IMR-90 (cell line): ENCODE measurements around the gene NEURL2. TPM values are rescaled to one million over a fixed set of nuclear protein-coding genes. Genes with fewer than 3 reads are reported as not detected.

Experiments used
- ATAC-seq: fragments of 200-7000 bp; cut with Tn5 transposase; 2 replicates; pipeline ENCODE4 v1.9.1; 2020; ENCODE audit warnings: low read depth, mild to moderate bottlenecking, moderate library complexity
- BruUV-seq: library from RNA; stranded (reverse); fragments of 400-500 nt; replicated peaks from 2 replicates; lab custom pipeline; 2021; lab: Mats Ljungman, UMichigan
- CTCF ChIA-PET: fragments of 300-600 bp; formaldehyde crosslinking; extraction: SDS; loops from one replicate; lab custom pipeline; 2021; ENCODE audit warnings: antibody characterized with exemption; lab: Yijun Ruan, JAX
- POLR2A ChIA-PET: fragments of 300-600 bp; sonication (Branson Sonifier 250); formaldehyde crosslinking; loops from one replicate; lab custom pipeline; 2022; ENCODE audit warnings: antibody characterized with exemption; ENCODE audit not compliant: unreplicated experiment; lab: Charles Lee
- DNase-seq: peaks from one replicate; pipeline ENCODE4 v3.0.0; 2013
- H2AFZ ChIP-seq: replicated peaks from 2 replicates; pipeline ENCODE3; 2013; ENCODE audit warnings: low read length, mild to moderate bottlenecking; ENCODE audit not compliant: poor library complexity
- H2AK5ac ChIP-seq: 2 replicates; pipeline ENCODE4 v1.6.1; 2013; ENCODE audit warnings: low read depth, low read length, inconsistent platforms
- H2AK9ac ChIP-seq: replicated peaks from 2 replicates; pipeline ENCODE3; 2013; ENCODE audit warnings: mild to moderate bottlenecking, low read depth, low read length, moderate library complexity; ENCODE audit not compliant: poor library complexity
- H2BK120ac ChIP-seq: 2 replicates; pipeline ENCODE4 v1.6.1; 2013; ENCODE audit warnings: low read depth, low read length, inconsistent platforms
- H2BK15ac ChIP-seq: 3 replicates; pipeline ENCODE4 v1.6.1; 2013; ENCODE audit warnings: low read depth, low read length, inconsistent platforms
- H2BK20ac ChIP-seq: 2 replicates; pipeline ENCODE4 v1.6.1; 2013; ENCODE audit warnings: low read depth, mild to moderate bottlenecking, inconsistent platforms, low read length, moderate library complexity
- H2BK5ac ChIP-seq: 2 replicates; pipeline ENCODE4 v1.6.1; 2013; ENCODE audit warnings: mild to moderate bottlenecking, low read depth, low read length, inconsistent platforms; ENCODE audit not compliant: poor library complexity, severe bottlenecking
- H3K14ac ChIP-seq: replicated peaks from 2 replicates; pipeline ENCODE4 v1.6.1; 2013; ENCODE audit warnings: low read depth, low read length, inconsistent platforms
- H3K18ac ChIP-seq: 2 replicates; pipeline ENCODE4 v1.6.1; 2013; ENCODE audit warnings: low read depth, low read length, control low read depth
- H3K23ac ChIP-seq: 2 replicates; pipeline ENCODE4 v1.6.1; 2013; ENCODE audit warnings: low read depth, low read length, inconsistent platforms
- H3K27ac ChIP-seq: 2 replicates; pipeline ENCODE4 v1.5.1; 2013; ENCODE audit warnings: mild to moderate bottlenecking, control low read depth, low read length; ENCODE audit not compliant: insufficient read depth
- H3K27me3 ChIP-seq: 2 replicates; pipeline ENCODE4 v1.6.1; 2013; ENCODE audit warnings: low read length; ENCODE audit not compliant: control insufficient read depth, insufficient read depth
- H3K36me3 ChIP-seq: 2 replicates; pipeline ENCODE4 v1.6.1; 2013; ENCODE audit warnings: low read length, mixed read lengths; ENCODE audit not compliant: control insufficient read depth, insufficient read depth
- H3K4ac ChIP-seq: 2 replicates; pipeline ENCODE4 v1.6.1; 2013; ENCODE audit warnings: low read depth, low read length, inconsistent platforms
- H3K4me1 ChIP-seq: 2 replicates; pipeline ENCODE4 v1.6.1; 2013; ENCODE audit warnings: low read length, mixed read lengths; ENCODE audit not compliant: control insufficient read depth, insufficient read depth
- H3K4me2 ChIP-seq: 2 replicates; pipeline ENCODE4 v1.6.1; 2013; ENCODE audit warnings: low read depth, mild to moderate bottlenecking, control low read depth, low read length, moderate library complexity
- H3K4me3 ChIP-seq: 2 replicates; pipeline ENCODE4 v1.5.1; 2013; ENCODE audit warnings: low read depth, mild to moderate bottlenecking, control low read depth, low read length, moderate library complexity; ENCODE audit not compliant: insufficient read depth
- H3K56ac ChIP-seq: 2 replicates; pipeline ENCODE4 v1.6.1; 2013; ENCODE audit warnings: low read length, inconsistent platforms; ENCODE audit not compliant: insufficient read depth; ENCODE audit errors: extremely low read depth
- H3K79me1 ChIP-seq, 2 experiments: 2 replicates each; pipeline ENCODE4 v1.6.1; 2013; ENCODE audit warnings: low read length in 2 of 2, inconsistent platforms in 1 of 2, low read depth in 1 of 2
- H3K9ac ChIP-seq: 2 replicates; pipeline ENCODE4 v1.6.1; 2013; ENCODE audit warnings: low read depth, low read length, control low read depth
- H3K9me1 ChIP-seq: 2 replicates; pipeline ENCODE4 v1.6.1; 2013; ENCODE audit warnings: low read length, inconsistent platforms; ENCODE audit not compliant: insufficient read depth
- H3K9me3 ChIP-seq: 2 replicates; pipeline ENCODE4 v1.6.1; 2013; ENCODE audit warnings: low read length; ENCODE audit not compliant: control insufficient read depth, insufficient read depth
- H4K20me1 ChIP-seq: 2 replicates; pipeline ENCODE4 v1.6.1; 2013; ENCODE audit warnings: low read length, inconsistent platforms; ENCODE audit not compliant: insufficient read depth
- H4K5ac ChIP-seq: 2 replicates; pipeline ENCODE4 v1.6.1; 2013; ENCODE audit warnings: mild to moderate bottlenecking, low read depth, low read length, control low read depth
- H4K8ac ChIP-seq, 2 experiments: 2 replicates each; pipeline ENCODE4 v1.6.1; 2013; ENCODE audit warnings: low read depth in 2 of 2, low read length in 2 of 2, control low read depth in 1 of 2, inconsistent platforms in 1 of 2
- H4K91ac ChIP-seq: 2 replicates; pipeline ENCODE4 v1.6.1; 2013; ENCODE audit warnings: low read depth, low read length, inconsistent platforms; ENCODE audit not compliant: insufficient read depth
- BHLHE40 ChIP-seq: fragments of 150-350 bp; IDR thresholded peaks from 2 replicates; pipeline ENCODE4 v1.6.1; 2016; ENCODE audit warnings: mild to moderate bottlenecking, low read depth, low read length
- NFE2L2 ChIP-seq: fragments of 150-350 bp; IDR thresholded peaks from 2 replicates; pipeline ENCODE4 v1.6.1; 2016; ENCODE audit warnings: low read depth, mild to moderate bottlenecking, low read length
- RCOR1 ChIP-seq: IDR thresholded peaks from 2 replicates; pipeline ENCODE4 v1.6.1; 2012; ENCODE audit warnings: mild to moderate bottlenecking, low read length, improper control_type of control experiment; ENCODE audit not compliant: insufficient replicate concordance
- SMC3 ChIP-seq: fragments of 150-350 bp; IDR thresholded peaks from 2 replicates; pipeline ENCODE4 v1.6.1; 2016; ENCODE audit warnings: low read depth, mild to moderate bottlenecking, antibody characterized with exemption, low read length, moderate library complexity
- WGBS, 2 experiments: methylation state at CpG; one replicate each; pipeline versions ENCODE4 v1.1.5 to v1.1.7; 2013; ENCODE audit warnings: missing lambda C conversion rate in 2 of 2; ENCODE audit not compliant: insufficient read length in 1 of 2; ENCODE audit errors: extremely low coverage in 2 of 2; 5-methylcytosine and 5-hydroxymethylcytosine counted together
- dilution Hi-C: fragments of 300-500 bp; cut with HindIII; formaldehyde crosslinking; loops from one replicate; pipeline ENCODE4 v1.14.3; 2018; ENCODE audit warnings: low sequenced_read_pairs; ENCODE audit not compliant: unreplicated experiment
- in situ Hi-C: fragments of 300-500 bp; cut with MboI; formaldehyde crosslinking; loops from 3 replicates; pipeline ENCODE4 v1.14.3; 2019; ENCODE audit warnings: low sequenced_read_pairs, inconsistent platforms, mixed read lengths
- intact Hi-C: fragments of 100-400 bp; cut with micrococcal nuclease; formaldehyde crosslinking; loops from 2 replicates; pipeline ENCODE4 v1.10.0; 2022
- polyA plus RNA-seq, 3 experiments: library from polyadenylated mRNA; depleted of rRNA; stranded (reverse); fragments of >200 nt; gene quantifications; 2 replicates each; pipeline ENCODE4 v1.2.3, GENCODE V29; 2012; ENCODE audit warnings: low replicate concordance in 1 of 3
- total RNA-seq: library from RNA; depleted of rRNA; stranded (reverse); fragments of >200 nt; gene quantifications from 2 replicates; pipeline ENCODE4 v1.2.3, GENCODE V29; 2012
- TF ChIP-seq, protein P1 (sequence below): conservative IDR thresholded peaks from 2 replicates; pipeline ENCODE4 v1.5.1; 2012; ENCODE audit warnings: mild to moderate bottlenecking, low read depth, low read length, improper control_type of control experiment

NEURL2 gene
- total and polyA plus RNA-seq, 2 of the 4 experiments (the other 2 are of a cell fraction) = 1.1 to 2.5 TPM

DNA sequence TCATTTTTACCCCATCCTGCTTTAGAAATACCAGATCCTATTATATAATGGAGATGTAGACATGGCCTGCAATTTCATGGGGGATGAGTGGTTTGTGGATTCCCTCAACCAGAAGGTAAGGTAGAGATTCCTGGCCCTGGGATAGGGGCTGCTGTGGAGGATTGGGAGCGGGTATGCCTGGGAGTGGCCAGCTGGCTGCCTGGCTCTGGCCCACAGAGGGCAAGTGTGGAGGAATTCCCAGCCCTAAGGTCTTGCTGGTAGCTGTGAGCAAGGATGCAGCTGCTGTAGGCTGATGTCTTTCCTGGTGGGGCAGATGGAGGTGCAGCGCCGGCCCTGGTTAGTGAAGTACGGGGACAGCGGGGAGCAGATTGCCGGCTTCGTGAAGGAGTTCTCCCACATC, 6.7 kb upstream of the NEURL2 start:
- H3K9ac ChIP-seq = no peak overlapping the region
- no peak overlapping the region for H3K4ac ChIP-seq
- no peak for TF ChIP-seq RCOR1
- TF ChIP-seq BHLHE40 = no peak
- TF ChIP-seq NFE2L2 = no peak
- TF ChIP-seq, protein P1, sequence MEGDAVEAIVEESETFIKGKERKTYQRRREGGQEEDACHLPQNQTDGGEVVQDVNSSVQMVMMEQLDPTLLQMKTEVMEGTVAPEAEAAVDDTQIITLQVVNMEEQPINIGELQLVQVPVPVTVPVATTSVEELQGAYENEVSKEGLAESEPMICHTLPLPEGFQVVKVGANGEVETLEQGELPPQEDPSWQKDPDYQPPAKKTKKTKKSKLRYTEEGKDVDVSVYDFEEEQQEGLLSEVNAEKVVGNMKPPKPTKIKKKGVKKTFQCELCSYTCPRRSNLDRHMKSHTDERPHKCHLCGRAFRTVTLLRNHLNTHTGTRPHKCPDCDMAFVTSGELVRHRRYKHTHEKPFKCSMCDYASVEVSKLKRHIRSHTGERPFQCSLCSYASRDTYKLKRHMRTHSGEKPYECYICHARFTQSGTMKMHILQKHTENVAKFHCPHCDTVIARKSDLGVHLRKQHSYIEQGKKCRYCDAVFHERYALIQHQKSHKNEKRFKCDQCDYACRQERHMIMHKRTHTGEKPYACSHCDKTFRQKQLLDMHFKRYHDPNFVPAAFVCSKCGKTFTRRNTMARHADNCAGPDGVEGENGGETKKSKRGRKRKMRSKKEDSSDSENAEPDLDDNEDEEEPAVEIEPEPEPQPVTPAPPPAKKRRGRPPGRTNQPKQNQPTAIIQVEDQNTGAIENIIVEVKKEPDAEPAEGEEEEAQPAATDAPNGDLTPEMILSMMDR = no peak
- TF ChIP-seq SMC3 = no peak
- no peak overlapping the region for H3K14ac ChIP-seq
- H3K23ac ChIP-seq = no peak overlapping the region
- DNase-seq (no peak), ATAC-seq (no peak)
- no peak overlapping the region for H2BK120ac ChIP-seq
- no peaks in the 10 kb centered on the region for H3K9me3 ChIP-seq
- H4K5ac ChIP-seq = no peak overlapping the region
- BruUV-seq = no TSS peak
- H2BK20ac ChIP-seq = no peak overlapping the region
- H2AK5ac ChIP-seq = no peak overlapping the region
- H3K4me2 ChIP-seq = no peak overlapping the region
- dilution Hi-C loops (no loop called here), intact Hi-C loops (no loop called here), in situ Hi-C loops (no loop called here)
- CTCF ChIA-PET = no interaction called here
- 98% methylated on average over 7 of the region's 7 CpGs; no CpG with 5 or more reads in 1 of the 2 experiments for WGBS, 2 experiments
- H4K91ac ChIP-seq = no peak overlapping the region
- H2BK15ac ChIP-seq = no peak overlapping the region
- H3K27me3 ChIP-seq = no peaks in the 10 kb centered on the region
- H3K36me3 ChIP-seq = peaks cover 64% of the 10 kb centered on the region
- H3K79me1 ChIP-seq = peaks cover 8 to 22% of the 10 kb centered on the region in 2 experiments
- no peaks in the 10 kb centered on the region; the same call in 1 of the 2 replicates for H3K4me1 ChIP-seq
- H2AK9ac ChIP-seq = no peak overlapping the region
- H3K9me1 ChIP-seq = no peaks in the 10 kb centered on the region
- no peak overlapping the region for H3K18ac ChIP-seq
- no peak overlapping the region for H2BK5ac ChIP-seq
- no peak overlapping the region for H3K4me3 ChIP-seq
- no peak overlapping the region for H2AFZ ChIP-seq
- H3K56ac ChIP-seq = no peak overlapping the region
- H4K20me1 ChIP-seq = 0 out of 2 replicates have a peak, but pooled peaks cover 3% of the 10 kb centered on the region
- POLR2A ChIA-PET = no interaction called here
- H3K27ac ChIP-seq = no peak overlapping the region
- H4K8ac ChIP-seq = no peak overlapping the region
